HCT116 (cell line): ENCODE results near the gene DOK7. TPM values are rescaled to one million over a fixed set of nuclear protein-coding genes. Genes with fewer than 3 reads are reported as not detected.

ENCODE experiments used
- ATAC-seq: fragments of 200-7000 bp; cut with Tn5 transposase; 2 replicates; pipeline ENCODE4 v1.9.1; 2020; ENCODE audit warnings: mild to moderate bottlenecking, moderate library complexity
- BruUV-seq: library from RNA; stranded (reverse); fragments of 400-500 nt; replicated peaks from 2 replicates; lab custom pipeline; 2021; lab: Mats Ljungman, UMichigan
- CTCF ChIA-PET: fragments of 300-600 bp; sonication (Branson Sonifier 250); formaldehyde crosslinking; loops from one replicate; lab custom pipeline; 2021; ENCODE audit warnings: antibody characterized with exemption; lab: Charles Lee
- POLR2A ChIA-PET: fragments of 300-600, 350-600 bp; sonication (Branson Sonifier 250); formaldehyde crosslinking; loops from one replicate; lab custom pipeline; 2021; ENCODE audit warnings: antibody characterized with exemption; lab: Charles Lee
- RAD21 ChIA-PET, 2 experiments: fragments of 300-600 bp; sonication (Branson Sonifier 250); formaldehyde crosslinking; loops; one replicate each; lab custom pipeline; 2023; ENCODE audit warnings: low total read pairs in 2 of 2; ENCODE audit not compliant: uncharacterized antibody in 2 of 2, unreplicated experiment in 2 of 2, low non-redundant PET in 1 of 2; lab: Charles Lee
- DNase-seq: peaks from one replicate; pipeline ENCODE4 v3.0.0-alpha.2; 2010; ENCODE audit warnings: low read depth, low spot score
- H2AFZ ChIP-seq: fragments of 200-600 bp; shearing (Covaris generic), sonication (generic); 2 replicates; pipeline ENCODE4 v1.6.1; 2017; ENCODE audit warnings: low read depth, mixed run types, mixed read lengths, antibody characterized with exemption, low read length; ENCODE audit not compliant: poor library complexity, severe bottlenecking
- H3K27ac ChIP-seq: 2 replicates; pipeline ENCODE4 v1.5.1; 2012; ENCODE audit warnings: low read depth, low read length
- H3K27me3 ChIP-seq: fragments of 200-600 bp; sonication (generic); 2 replicates; pipeline ENCODE4 v1.6.1; 2016; ENCODE audit warnings: mixed run types, low read length, mixed read lengths; ENCODE audit not compliant: insufficient read depth
- H3K36me3 ChIP-seq, 2 experiments: fragments of 200-500 bp in 1 of 2; fragments of 200-600 bp in 1 of 2; sonication (Bioruptor generic) in 1 of 2; sonication (generic) in 1 of 2; 2 replicates each; pipeline versions ENCODE4 v1.5.1 to v1.6.1; 2014 to 2016; ENCODE audit warnings: low read length in 2 of 2, inconsistent platforms in 1 of 2, mixed read lengths in 1 of 2, mixed run types in 1 of 2; ENCODE audit not compliant: insufficient read depth in 2 of 2, control insufficient read depth in 1 of 2
- H3K4me1 ChIP-seq, 2 experiments: fragments of 200-600 bp in 1 of 2; sonication (generic) in 1 of 2; 2 replicates each; pipeline versions ENCODE4 v1.5.1 to v1.6.1; 2012 to 2017; ENCODE audit warnings: low read length in 2 of 2, inconsistent platforms in 1 of 2, mild to moderate bottlenecking in 1 of 2, mixed read lengths in 1 of 2, mixed run types in 1 of 2, moderate library complexity in 1 of 2; ENCODE audit not compliant: insufficient read depth in 2 of 2, control insufficient read depth in 1 of 2
- H3K4me2 ChIP-seq: fragments of 200-600 bp; sonication (generic); 2 replicates; pipeline ENCODE4 v1.6.1; 2017; ENCODE audit warnings: mixed run types, low read length, mixed read lengths
- H3K4me3 ChIP-seq, 2 experiments: fragments of 200-600 bp in 1 of 2; sonication (generic) in 1 of 2; replicated peaks in 1 of 2; 2 replicates each; pipeline ENCODE4 v1.5.1; 2011 to 2016; ENCODE audit warnings: low read length in 2 of 2, control low read depth in 1 of 2, low read depth in 1 of 2, mild to moderate bottlenecking in 1 of 2, mixed read lengths in 1 of 2, mixed run types in 1 of 2
- H3K79me2 ChIP-seq: fragments of 200-600 bp; sonication (generic); 2 replicates; pipeline ENCODE4 v1.6.1; 2017; ENCODE audit warnings: mild to moderate bottlenecking, mixed run types, low read length, moderate library complexity, mixed read lengths; ENCODE audit not compliant: insufficient read depth
- H3K9ac ChIP-seq: fragments of 200-600 bp; sonication (generic); 2 replicates; pipeline ENCODE4 v1.6.1; 2016; ENCODE audit warnings: low read length, mixed read lengths
- H3K9me2 ChIP-seq: fragments of 200-600 bp; sonication (generic), shearing (Covaris generic); 2 replicates; pipeline ENCODE4 v1.6.1; 2017; ENCODE audit warnings: mixed run types, mild to moderate bottlenecking, moderate library complexity; ENCODE audit not compliant: insufficient read depth
- H3K9me3 ChIP-seq, 2 experiments: fragments of 200-500 bp in 1 of 2; fragments of 200-600 bp in 1 of 2; sonication (Bioruptor generic) in 1 of 2; sonication (generic) in 1 of 2; 2 replicates each; pipeline ENCODE4 v1.6.1; 2014 to 2017; ENCODE audit warnings: low read length in 2 of 2, mixed read lengths in 2 of 2, inconsistent platforms in 1 of 2, low read depth in 1 of 2, mild to moderate bottlenecking in 1 of 2, mixed run types in 1 of 2, moderate library complexity in 1 of 2; ENCODE audit not compliant: control insufficient read depth in 1 of 2, insufficient read depth in 1 of 2
- H4K20me1 ChIP-seq: fragments of 200-600 bp; sonication (generic), shearing (Covaris generic); 2 replicates; pipeline ENCODE4 v1.6.1; 2017; ENCODE audit warnings: mixed run types, mild to moderate bottlenecking, moderate library complexity; ENCODE audit not compliant: insufficient read depth
- CBX3 ChIP-seq: IDR thresholded peaks from 2 replicates; pipeline ENCODE4 v1.6.1; 2012; ENCODE audit warnings: low read depth
- CEBPB ChIP-seq: IDR thresholded peaks from 2 replicates; pipeline ENCODE4 v1.6.1; 2012; ENCODE audit warnings: low read depth
- EGR1 ChIP-seq: IDR thresholded peaks from 2 replicates; pipeline ENCODE4 v1.6.1; 2012; ENCODE audit warnings: low read depth
- ELF1 ChIP-seq: IDR thresholded peaks from 2 replicates; pipeline ENCODE4 v1.6.1; 2012; ENCODE audit warnings: low read depth, borderline replicate concordance
- EZH2 ChIP-seq: fragments of 200-600 bp; sonication (generic); IDR thresholded peaks from 2 replicates; pipeline ENCODE4 v1.6.1; 2017; ENCODE audit warnings: antibody characterized with exemption, mixed run types
- EZH2phosphoT487 ChIP-seq: fragments of 200-600 bp; IDR thresholded peaks from 2 replicates; pipeline ENCODE4 v1.6.1; 2018; ENCODE audit warnings: antibody characterized with exemption, borderline replicate concordance
- FOSL1 ChIP-seq: IDR thresholded peaks from 2 replicates; pipeline ENCODE4 v1.6.1; 2012; ENCODE audit warnings: low read depth
- JUND ChIP-seq: IDR thresholded peaks from 2 replicates; pipeline ENCODE4 v1.6.1; 2012
- MAX ChIP-seq: IDR thresholded peaks from 2 replicates; pipeline ENCODE4 v1.6.1; 2012
- POLR2A ChIP-seq: IDR thresholded peaks from 2 replicates; pipeline ENCODE4 v1.7.0; 2011; ENCODE audit warnings: borderline replicate concordance; ENCODE audit not compliant: insufficient read depth, insufficient read length; ENCODE audit errors: extremely low read depth
- POLR2AphosphoS5 ChIP-seq: IDR thresholded peaks from 2 replicates; pipeline ENCODE4 v1.6.1; 2011; ENCODE audit warnings: mild to moderate bottlenecking, low read depth, low read length, moderate library complexity
- RAD21 ChIP-seq: IDR thresholded peaks from 2 replicates; pipeline ENCODE4 v1.6.1; 2012; ENCODE audit warnings: low read depth, mild to moderate bottlenecking
- SP1 ChIP-seq: IDR thresholded peaks from 2 replicates; pipeline ENCODE4 v1.6.1; 2012; ENCODE audit warnings: low read depth
- SRF ChIP-seq: IDR thresholded peaks from 2 replicates; pipeline ENCODE4 v1.6.1; 2012; ENCODE audit warnings: low read depth
- YY1 ChIP-seq: IDR thresholded peaks from 2 replicates; pipeline ENCODE4 v1.6.1; 2011; ENCODE audit warnings: low read length, low read depth, moderate library complexity, mild to moderate bottlenecking; ENCODE audit not compliant: insufficient replicate concordance; ENCODE audit errors: extremely low read depth
- intact Hi-C: fragments of 100-400 bp; cut with micrococcal nuclease; formaldehyde crosslinking; loops from 2 replicates; pipeline ENCODE4 v1.10.0; 2022
- total RNA-seq: library from RNA; stranded (reverse); gene quantifications from one replicate; pipeline ENCODE4 v1.2.1, GENCODE V29; 2021; ENCODE audit not compliant: unreplicated experiment
- TF ChIP-seq, protein P1 (sequence below), 3 experiments: fragments of 200-600 bp in 1 of 3; sonication (generic) in 1 of 3; IDR thresholded peaks in 2 of 3; conservative IDR thresholded peaks in 1 of 3; 2 replicates each; pipeline ENCODE4 v1.5.1; 2012 to 2017; ENCODE audit warnings: low read depth in 2 of 3, low read length in 2 of 3, antibody characterized with exemption in 1 of 3, borderline replicate concordance in 1 of 3, control low read depth in 1 of 3, mild to moderate bottlenecking in 1 of 3, mixed read lengths in 1 of 3, mixed run types in 1 of 3, moderate library complexity in 1 of 3; ENCODE audit not compliant: insufficient read depth in 1 of 3
- TF ChIP-seq, protein P2 (sequence below): IDR thresholded peaks from 2 replicates; pipeline ENCODE4 v1.6.1; 2012; ENCODE audit warnings: low read depth
- TF ChIP-seq, protein P3 (sequence below): IDR thresholded peaks from 2 replicates; pipeline ENCODE4 v1.6.1; 2012

The DOK7 gene
- total RNA-seq, 1 experiment from 2014 or later, result 2.4 TPM

GRCh38 chr4:3488820-3489219, 25.7 kb downstream of the DOK7 start (continued):
- TF ChIP-seq, protein P1, sequence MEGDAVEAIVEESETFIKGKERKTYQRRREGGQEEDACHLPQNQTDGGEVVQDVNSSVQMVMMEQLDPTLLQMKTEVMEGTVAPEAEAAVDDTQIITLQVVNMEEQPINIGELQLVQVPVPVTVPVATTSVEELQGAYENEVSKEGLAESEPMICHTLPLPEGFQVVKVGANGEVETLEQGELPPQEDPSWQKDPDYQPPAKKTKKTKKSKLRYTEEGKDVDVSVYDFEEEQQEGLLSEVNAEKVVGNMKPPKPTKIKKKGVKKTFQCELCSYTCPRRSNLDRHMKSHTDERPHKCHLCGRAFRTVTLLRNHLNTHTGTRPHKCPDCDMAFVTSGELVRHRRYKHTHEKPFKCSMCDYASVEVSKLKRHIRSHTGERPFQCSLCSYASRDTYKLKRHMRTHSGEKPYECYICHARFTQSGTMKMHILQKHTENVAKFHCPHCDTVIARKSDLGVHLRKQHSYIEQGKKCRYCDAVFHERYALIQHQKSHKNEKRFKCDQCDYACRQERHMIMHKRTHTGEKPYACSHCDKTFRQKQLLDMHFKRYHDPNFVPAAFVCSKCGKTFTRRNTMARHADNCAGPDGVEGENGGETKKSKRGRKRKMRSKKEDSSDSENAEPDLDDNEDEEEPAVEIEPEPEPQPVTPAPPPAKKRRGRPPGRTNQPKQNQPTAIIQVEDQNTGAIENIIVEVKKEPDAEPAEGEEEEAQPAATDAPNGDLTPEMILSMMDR (IDR thresholded peaks at IDR 0.05 in 2 of 3, conservative IDR thresholded peaks at IDR 0.05 in 1 of 3; ENCODE audit: borderline replicate concordance in 1 of 3, insufficient read depth in 1 of 3, low read depth in 2 of 3, low read length in 2 of 3), result no peak

DNA sequence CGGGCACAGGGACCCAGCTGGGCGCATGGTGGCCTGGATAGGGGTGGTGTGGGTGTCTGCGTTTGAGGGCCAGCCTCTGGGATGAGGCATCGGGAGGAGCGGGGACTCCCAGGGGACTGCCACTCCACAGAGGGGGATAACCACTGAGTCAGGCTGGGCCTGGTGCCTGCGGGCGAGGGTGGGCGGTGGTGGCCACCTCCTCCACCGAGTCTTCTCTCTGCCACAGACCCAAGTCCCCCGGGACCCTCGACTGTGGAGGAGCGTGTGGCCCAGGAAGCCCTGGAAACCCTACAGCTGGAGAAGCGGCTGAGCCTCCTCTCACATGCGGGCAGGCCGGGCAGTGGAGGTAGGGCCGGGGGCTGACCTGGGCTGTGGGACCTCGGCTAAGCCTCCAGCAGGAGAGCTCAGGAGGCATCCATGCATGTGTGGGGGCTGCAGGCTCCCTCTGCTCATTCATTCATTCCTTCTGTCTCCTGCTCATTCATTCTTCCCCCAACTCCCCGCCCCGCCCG, 26.4 kb downstream of the DOK7 start:
- CTCF ChIA-PET, result no interaction called here
- Histone ChIP-seq H3K27me3 (no peaks in the 10 kb centered on the region), H3K27ac (no peak overlapping the region), H3K9ac (no peak overlapping the region), H3K9me2 (no peaks in the 10 kb centered on the region), H3K79me2 (no peaks in the 10 kb centered on the region), H4K20me1 (no peaks in the 10 kb centered on the region), H3K36me3 (no peaks in the 10 kb centered on the region), H2AFZ (no peak overlapping the region), H3K4me3 (no peak overlapping the region), H3K4me1 (peaks cover 12 to 15% of the 10 kb centered on the region in 2 experiments), H3K4me2 (no peak overlapping the region), H3K9me3 (no peaks in the 10 kb centered on the region)
- RAD21 ChIA-PET, result no interaction called here
- BruUV-seq, result no TSS peak
- POLR2A ChIA-PET, result no interaction called here
- TF ChIP-seq CBX3 (no peak), MAX (no peak), EZH2 (no peak), CEBPB (no peak), JUND (no peak), POLR2AphosphoS5 (no peak), POLR2A (no peak), YY1 (no peak), SRF (no peak), RAD21 (no peak), ELF1 (no peak), EGR1 (no peak), EZH2phosphoT487 (no peak), FOSL1 (no peak), SP1 (no peak)
- TF ChIP-seq, protein P1 (IDR thresholded peaks at IDR 0.05 in 2 of 3, conservative IDR thresholded peaks at IDR 0.05 in 1 of 3; ENCODE audit: borderline replicate concordance in 1 of 3, insufficient read depth in 1 of 3, low read depth in 2 of 3, low read length in 2 of 3), result no peak
- TF ChIP-seq, protein P2, sequence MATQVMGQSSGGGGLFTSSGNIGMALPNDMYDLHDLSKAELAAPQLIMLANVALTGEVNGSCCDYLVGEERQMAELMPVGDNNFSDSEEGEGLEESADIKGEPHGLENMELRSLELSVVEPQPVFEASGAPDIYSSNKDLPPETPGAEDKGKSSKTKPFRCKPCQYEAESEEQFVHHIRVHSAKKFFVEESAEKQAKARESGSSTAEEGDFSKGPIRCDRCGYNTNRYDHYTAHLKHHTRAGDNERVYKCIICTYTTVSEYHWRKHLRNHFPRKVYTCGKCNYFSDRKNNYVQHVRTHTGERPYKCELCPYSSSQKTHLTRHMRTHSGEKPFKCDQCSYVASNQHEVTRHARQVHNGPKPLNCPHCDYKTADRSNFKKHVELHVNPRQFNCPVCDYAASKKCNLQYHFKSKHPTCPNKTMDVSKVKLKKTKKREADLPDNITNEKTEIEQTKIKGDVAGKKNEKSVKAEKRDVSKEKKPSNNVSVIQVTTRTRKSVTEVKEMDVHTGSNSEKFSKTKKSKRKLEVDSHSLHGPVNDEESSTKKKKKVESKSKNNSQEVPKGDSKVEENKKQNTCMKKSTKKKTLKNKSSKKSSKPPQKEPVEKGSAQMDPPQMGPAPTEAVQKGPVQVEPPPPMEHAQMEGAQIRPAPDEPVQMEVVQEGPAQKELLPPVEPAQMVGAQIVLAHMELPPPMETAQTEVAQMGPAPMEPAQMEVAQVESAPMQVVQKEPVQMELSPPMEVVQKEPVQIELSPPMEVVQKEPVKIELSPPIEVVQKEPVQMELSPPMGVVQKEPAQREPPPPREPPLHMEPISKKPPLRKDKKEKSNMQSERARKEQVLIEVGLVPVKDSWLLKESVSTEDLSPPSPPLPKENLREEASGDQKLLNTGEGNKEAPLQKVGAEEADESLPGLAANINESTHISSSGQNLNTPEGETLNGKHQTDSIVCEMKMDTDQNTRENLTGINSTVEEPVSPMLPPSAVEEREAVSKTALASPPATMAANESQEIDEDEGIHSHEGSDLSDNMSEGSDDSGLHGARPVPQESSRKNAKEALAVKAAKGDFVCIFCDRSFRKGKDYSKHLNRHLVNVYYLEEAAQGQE, result no peak
- TF ChIP-seq, protein P3, sequence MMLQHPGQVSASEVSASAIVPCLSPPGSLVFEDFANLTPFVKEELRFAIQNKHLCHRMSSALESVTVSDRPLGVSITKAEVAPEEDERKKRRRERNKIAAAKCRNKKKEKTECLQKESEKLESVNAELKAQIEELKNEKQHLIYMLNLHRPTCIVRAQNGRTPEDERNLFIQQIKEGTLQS, result no peak
- ATAC-seq (no peak), DNase-seq (no peak)
- intact Hi-C loops, result no loop called here
